NCI-H2171 (cell line): ENCODE measurements around the gene GOLGA3.
"Not testable (repeated sequence)": the region's sequence is repeated elsewhere in the genome, so short reads cannot be mapped to it uniquely, and the experiment has no call there.

Experiments used
- DNase-seq: peaks from one replicate; lab custom pipeline; 2025; lab: John Stamatoyannopoulos, UW

Gene GOLGA3

DNA sequence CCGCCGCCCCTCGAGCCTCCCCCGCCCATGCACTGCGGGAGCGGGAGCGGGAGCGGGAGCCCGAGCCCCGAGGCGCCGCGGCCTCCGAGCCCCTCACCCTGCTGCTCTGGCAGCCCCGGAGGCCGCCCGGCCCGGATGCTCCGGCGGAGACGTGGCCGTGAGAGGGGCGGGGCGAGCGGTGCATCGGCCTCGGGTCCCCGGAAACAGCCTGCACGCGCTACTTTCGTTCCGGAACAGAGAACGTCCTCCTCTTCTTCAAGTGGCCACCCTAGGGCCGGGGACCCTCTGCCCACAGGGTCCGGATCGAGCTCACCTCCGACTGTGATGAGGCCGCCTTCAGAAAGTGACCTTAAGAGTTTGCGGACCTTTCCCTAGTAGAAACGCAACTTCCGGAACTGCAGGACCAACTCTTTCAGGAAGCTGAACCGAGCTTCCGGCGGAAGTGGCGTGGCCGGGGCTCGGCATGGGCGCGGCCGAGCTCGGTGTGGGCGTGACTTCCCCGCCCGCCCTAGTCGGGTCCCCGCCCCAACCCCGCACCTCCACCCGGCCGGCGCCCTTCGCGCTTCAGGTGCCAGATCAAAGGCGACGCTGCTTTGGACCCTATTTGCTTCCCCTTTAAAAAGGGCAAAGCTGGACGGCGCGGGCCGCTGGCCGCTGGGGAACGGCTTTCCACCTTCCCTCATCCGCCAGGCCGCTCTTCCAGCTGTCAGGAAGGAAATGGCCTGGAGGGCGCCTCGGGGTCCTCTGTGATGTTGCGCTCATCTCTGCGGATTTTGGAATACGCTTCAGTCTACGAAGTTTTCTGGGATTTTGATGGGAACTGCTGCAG is at the start of gene GOLGA3:
Gene GOLGA3 (minus strand): TSS at position 164 of the 829 bp plus-strand sequence. CDS start 6,741 bp downstream, outside the sequence.
- peak; percentile 92 for DNase-seq

GRCh38 chr12:132874620-132875019 is 46.0 kb upstream of the GOLGA3 start:
- not testable (repeated sequence) for DNase-seq

DNA sequence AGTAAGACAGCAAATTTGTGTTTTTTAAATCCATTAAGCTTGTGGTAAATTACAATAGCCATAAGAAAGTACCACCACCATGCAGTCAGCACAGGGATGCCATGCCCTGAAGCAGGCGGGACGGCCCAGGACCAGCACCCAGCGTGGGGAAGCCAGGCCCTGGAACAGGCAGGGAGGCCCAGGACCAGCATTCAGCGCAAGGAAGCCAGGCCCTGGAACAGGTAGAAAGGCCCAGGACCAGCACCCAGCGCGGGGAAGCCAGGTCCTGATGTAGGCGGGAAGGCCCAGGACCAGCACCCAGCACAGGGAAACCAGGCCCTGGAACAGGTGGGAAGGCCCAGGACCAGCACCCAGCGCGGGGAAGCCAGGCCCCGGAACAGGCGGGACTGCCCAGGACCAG is 45.5 kb upstream of the GOLGA3 start:
- no peak for DNase-seq

- DNase-seq = no peak
Observed at GRCh38 chr12:132873724-132874123, 45.1 kb upstream of the GOLGA3 start.

DNA sequence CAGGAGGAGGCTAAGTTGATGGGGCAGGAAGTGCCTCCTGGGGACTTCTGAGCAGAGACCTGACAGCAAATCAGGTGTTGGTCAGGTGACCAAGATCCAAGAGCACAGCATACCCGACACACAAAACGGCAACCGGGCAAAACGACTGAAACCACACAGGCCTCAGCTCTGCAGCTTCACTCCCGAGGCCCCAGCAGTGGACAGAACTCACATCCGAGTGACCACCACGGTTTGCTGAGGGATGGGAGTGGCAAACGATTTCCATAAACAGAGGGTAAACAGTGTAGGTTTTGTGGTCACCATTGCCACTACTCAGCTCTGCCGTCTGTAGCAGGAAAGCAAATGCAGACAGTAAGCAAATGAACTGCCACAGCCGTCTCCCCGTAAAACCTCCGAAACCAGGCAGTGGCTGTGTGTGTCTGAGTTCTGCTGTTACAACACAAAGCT is 44.3 kb upstream of the GOLGA3 start:
- DNase-seq = no peak

DNA sequence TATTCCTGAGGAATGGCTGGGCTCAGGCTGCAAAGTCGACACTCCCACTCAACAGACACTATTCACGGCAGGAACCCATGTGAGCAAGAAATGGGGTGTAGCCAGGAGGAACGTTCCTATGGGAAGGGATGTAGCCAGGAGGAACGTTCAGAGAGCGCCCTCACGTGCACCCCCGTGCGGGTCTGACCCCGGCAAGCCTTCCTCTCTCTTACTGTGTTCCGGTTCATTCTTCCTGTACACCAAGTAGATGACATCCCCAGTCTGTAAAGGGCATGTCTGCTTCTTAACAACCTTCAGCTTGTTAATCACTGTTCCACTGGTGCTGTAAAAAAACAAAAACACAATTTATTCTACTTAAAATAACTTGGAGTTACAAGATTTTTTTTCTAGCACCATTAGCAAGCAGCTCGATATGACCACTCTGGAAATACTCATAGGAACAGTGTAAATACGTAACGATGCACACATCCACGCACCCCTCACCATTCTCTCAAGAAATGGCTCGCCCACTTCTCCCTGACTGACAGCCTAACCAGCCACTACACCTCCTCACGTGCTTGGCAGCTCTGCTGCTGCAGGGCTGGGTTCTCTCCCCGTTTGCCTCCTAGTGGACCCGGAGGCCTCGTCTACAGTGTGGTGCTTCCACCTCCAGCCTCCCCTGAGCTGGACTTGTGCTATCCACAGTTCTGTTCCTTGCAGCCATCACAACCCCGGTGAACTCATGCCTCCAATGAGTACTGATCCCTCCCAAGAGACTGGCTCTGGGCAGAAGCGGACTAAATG is 43.6 kb upstream of the GOLGA3 start:
- DNase-seq = no peak

- no peak for DNase-seq
Observed at GRCh38 chr12:132869551-132869950, 40.9 kb upstream of the GOLGA3 start.

DNA sequence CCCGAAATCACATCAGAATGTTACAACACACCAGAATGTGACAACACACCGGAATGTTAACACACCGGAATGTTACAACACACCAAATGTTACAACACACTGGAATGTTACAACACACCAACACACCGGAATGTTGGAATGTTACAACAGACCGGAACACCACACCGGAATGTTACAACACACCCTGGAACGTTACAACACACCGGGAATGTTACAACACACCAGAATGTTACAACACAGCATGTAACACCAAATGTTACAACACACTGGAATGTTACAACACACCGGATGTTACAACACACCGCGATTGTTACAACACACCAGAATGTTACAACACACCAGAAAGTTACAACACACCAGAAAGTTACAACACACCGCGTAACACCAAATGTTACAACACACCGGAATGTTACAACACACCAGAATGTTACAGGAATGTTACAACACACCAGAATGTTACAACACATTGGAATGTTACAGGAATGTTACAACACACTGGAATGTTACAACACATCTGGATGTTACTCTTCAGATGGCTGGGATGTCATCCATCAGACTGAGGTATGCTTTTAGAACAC is 37.7 kb upstream of the GOLGA3 start:
- DNase-seq = no peak

GRCh38 chr12:132861558-132861957 is 32.9 kb upstream of the GOLGA3 start:
- no peak for DNase-seq

GRCh38 chr12:132858718-132859266 is 30.1 kb upstream of the GOLGA3 start:
- no peak for DNase-seq

GRCh38 chr12:132857019-132857418 is 28.4 kb upstream of the GOLGA3 start:
- not testable (repeated sequence) for DNase-seq

GRCh38 chr12:132856581-132856980 is 27.9 kb upstream of the GOLGA3 start:
- DNase-seq = no peak

DNA sequence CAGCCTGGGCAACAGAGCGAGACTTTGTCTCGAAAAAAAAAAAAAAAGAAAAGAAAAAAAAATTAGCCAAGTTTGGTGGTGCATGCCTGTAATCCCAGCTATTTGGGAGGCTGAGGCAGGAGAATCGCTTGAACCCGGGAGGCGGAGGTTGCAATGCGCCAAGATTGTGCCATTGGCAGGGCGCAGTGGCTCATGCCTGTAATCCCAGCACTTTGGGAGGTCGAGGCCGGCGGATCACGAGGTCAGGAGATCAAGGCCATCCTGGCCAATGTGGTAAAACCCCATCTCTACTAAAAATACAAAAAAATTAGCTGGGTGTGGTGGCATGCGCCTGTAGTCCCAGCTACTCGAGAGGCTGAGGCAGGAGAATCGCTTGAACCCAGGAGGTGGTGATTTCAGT is 26.5 kb upstream of the GOLGA3 start:
- DNase-seq = not testable (repeated sequence)

- no peak for DNase-seq
Observed at GRCh38 chr12:132853285-132854092, 24.8 kb upstream of the GOLGA3 start.

DNA sequence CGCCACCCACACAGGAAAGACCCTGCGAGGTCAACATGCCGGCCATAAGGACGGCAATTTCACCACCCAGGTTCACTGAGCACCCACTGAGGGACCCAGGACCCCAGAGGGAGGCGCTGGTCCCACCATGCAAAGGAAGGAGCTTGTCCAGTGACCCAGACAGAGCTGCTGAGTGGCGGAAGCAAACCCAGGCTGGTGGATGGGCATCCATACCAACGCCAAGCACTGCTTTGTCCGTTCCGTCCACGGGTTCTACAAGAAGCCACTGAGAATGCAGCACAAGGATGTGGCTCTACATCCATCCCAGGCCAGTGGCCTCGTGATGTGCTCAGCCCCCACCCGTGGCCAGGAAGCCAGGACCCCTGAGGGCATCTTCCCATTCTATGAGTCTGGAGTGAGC is 23.8 kb upstream of the GOLGA3 start:
- no peak for DNase-seq

GRCh38 chr12:132851465-132851864 is 22.8 kb upstream of the GOLGA3 start:
- no peak for DNase-seq

DNA sequence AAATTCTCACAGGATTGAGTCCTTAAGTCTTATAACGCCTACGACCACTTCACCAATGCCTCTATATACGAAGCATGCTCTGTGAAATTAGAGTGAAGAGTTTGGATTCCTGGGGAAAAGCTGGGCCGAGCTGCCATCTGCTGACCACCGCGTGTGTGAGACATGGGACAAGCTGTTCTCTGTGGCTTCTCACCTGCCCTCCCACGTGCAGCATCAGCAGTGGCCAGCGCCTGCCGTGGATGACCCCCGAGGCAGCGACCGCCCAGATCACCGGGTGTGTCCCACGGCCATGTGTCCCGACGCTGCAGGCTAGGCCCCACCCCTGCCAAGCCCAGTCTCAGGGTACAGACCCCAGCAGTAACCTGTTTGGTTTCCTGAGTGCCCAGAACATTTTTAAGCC is 21.6 kb upstream of the GOLGA3 start:
- DNase-seq = no peak

DNA sequence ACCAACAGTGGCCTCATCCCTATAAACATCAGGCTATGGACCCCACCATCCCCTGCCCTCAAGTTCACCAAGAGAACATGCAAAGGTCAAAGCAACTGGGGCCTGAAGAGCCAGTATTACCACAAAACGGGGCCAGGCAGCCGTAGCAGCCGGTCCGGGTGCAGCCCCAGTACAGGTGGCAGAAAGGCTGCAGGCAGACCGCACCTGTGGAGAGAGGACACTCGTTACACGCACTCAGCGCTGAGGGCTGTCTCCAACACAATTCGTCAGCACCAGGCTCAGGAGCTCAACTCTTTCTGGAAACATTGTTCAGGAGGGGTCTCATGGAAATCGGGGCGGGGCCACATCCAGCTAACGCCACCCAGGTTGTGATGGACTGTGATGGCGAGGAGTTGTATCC is 19.9 kb upstream of the GOLGA3 start:
- DNase-seq = no peak

GRCh38 chr12:132847363-132848356 is 19.0 kb upstream of the GOLGA3 start:
- DNase-seq = no peak

DNA sequence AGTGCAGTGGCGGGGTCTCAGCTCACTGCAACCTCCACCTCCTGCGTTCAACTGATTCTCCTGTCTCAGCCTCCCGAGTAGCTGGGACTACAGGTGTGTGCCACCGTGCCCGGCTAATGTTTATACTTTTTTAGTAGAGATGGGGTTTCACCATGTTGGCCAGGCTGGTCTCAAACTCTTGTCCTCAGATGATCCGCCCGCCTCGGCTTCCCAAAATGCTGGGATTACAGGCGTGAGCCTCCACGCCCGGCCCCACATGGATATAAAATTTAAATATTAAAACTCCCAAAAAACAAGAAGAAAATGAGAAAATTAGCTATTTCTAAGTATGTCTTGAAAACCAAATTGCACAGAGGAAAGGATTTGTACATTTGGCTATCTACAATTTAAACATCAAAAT is 16.0 kb upstream of the GOLGA3 start:
- not testable (repeated sequence) for DNase-seq
